NT2/D1 (cell line): Measurements from ENCODE around the gene RAP1GAP.

Source experiments
- DNase-seq: peaks from one replicate; pipeline ENCODE4 v3.0.0-alpha.2; 2011; ENCODE audit warnings: low read depth, low spot score
- H3K27me3 ChIP-seq: 2 replicates; pipeline ENCODE4 v1.6.0; 2011; ENCODE audit warnings: mild to moderate bottlenecking; ENCODE audit not compliant: insufficient read length, insufficient read depth
- H3K36me3 ChIP-seq: 2 replicates; pipeline ENCODE4 v1.6.1; 2011; ENCODE audit warnings: mild to moderate bottlenecking, low read length, mixed read lengths; ENCODE audit not compliant: insufficient read depth, insufficient read length
- H3K4me1 ChIP-seq: 2 replicates; pipeline ENCODE4 v1.5.1; 2011; ENCODE audit not compliant: insufficient read depth, insufficient read length
- H3K4me3 ChIP-seq: 2 replicates; pipeline ENCODE4 v1.5.1; 2011; ENCODE audit warnings: low read depth; ENCODE audit not compliant: insufficient read length
- H3K9ac ChIP-seq: 2 replicates; pipeline ENCODE4 v1.6.0; 2011; ENCODE audit warnings: low read depth; ENCODE audit not compliant: insufficient read length
- H3K9me3 ChIP-seq: 2 replicates; pipeline ENCODE4 v1.5.1; 2011; ENCODE audit warnings: mild to moderate bottlenecking, low read length; ENCODE audit not compliant: insufficient read depth
- SUZ12 ChIP-seq: IDR thresholded peaks from 2 replicates; pipeline ENCODE4 v1.6.1; 2011; ENCODE audit not compliant: insufficient read length, insufficient read depth; ENCODE audit errors: extremely low read depth
- YY1 ChIP-seq: IDR thresholded peaks from 2 replicates; pipeline ENCODE4 v1.6.1; 2011; ENCODE audit not compliant: insufficient read length, insufficient read depth
- ZNF274 ChIP-seq: IDR thresholded peaks from 2 replicates; pipeline ENCODE4 v1.6.1; 2011; ENCODE audit warnings: mild to moderate bottlenecking, low read depth, low read length

RAP1GAP gene

DNA sequence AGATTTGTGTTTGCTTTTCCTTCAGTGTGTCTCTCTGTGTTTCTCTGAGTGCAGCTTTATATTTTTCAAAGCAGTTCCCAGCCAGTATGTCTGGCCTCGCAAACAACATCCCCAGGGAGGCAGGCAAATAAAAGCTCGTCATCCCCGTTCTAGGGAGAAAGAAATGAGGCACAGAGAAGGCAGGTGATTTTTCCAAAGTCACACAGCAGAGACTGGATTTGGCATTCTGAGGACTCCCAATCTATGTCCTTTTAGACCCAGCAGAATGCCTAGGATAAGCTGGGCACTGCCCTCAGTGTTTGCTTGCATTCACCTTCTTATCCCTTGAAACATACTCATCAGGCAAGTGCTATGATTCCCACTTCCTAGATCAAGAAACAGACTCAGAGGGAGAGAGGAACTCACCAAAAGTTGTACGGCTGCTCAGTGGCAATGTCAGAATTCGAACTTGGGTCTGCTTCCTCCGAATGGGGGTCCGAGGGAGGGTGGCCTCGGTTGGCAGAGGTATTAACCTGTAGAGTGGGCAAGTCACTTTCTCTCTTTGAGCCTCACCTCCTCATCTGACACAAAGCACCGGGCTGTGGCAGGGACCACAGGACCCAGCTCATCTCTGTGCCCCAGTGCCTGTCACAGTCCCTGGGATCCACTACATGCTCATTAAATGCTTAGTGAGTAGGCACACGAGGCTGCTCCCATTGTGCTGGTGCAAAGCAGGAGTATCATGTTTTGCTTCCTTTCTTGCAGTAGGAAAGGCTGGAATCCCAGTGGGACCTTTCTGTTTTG is 4.2 kb downstream of the RAP1GAP start:
- Histone ChIP-seq H3K4me1 (peaks cover 18% of the 10 kb centered on the region), H3K27me3 (peaks cover 20% of the 10 kb centered on the region), H3K4me3 (no peak overlapping the region), H3K9me3 (no peaks in the 10 kb centered on the region), H3K9ac (no peak overlapping the region), H3K36me3 (no peaks in the 10 kb centered on the region)
- no peak for TF ChIP-seq ZNF274
- no peak for TF ChIP-seq YY1
- no peak for TF ChIP-seq SUZ12
- no peak for DNase-seq

- H3K4me1 ChIP-seq, result peaks cover 18% of the 10 kb centered on the region
These were observed 5.0 kb downstream of the RAP1GAP start for GRCh38 chr1:21663951-21664805.

DNA sequence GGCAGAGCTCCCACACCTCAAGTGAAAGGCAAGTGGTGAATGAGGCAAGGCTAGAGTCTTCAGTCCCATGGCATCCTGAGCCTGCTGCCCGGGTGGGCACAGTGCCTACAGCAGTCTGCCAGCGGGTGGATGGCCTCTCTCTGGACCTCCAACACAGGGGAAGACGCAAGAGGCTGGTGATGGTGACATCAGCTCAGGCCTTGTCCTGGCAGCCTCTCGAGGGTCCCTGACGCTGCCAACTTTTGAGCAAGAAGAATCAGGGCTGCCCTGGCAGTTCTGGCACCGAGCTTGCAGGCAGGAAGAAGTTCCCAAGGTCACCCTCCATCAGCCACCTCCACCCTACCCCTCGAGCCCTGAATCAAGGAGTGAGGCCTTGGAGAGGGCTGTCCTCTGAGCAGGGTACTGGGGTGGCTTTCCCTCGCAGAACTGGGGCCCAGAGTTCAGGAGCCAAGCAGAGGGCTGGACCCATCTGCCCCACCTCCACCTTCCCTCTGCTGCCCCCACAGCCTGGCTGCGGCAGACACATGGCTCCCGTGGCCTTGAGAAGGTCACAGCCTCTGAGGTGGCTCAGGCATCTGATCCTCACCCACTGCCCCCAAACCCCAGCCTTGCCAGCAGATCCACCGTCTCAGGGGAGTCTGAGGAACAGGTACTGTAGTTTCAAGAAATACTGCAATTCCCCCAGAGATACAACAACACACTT is 5.8 kb downstream of the RAP1GAP start:
- H3K9ac ChIP-seq, result no peak overlapping the region

More at GRCh38 chr1:21663951-21664805, 5.0 kb downstream of the RAP1GAP start:
- Histone ChIP-seq H3K9me3 (no peaks in the 10 kb centered on the region), H3K27me3 (peaks cover 28% of the 10 kb centered on the region), H3K36me3 (no peaks in the 10 kb centered on the region), H3K9ac (no peak overlapping the region), H3K4me3 (no peak overlapping the region)
- TF ChIP-seq SUZ12, result no peak
- no peak for TF ChIP-seq ZNF274
- no peak for TF ChIP-seq YY1
- no peak for DNase-seq

DNA sequence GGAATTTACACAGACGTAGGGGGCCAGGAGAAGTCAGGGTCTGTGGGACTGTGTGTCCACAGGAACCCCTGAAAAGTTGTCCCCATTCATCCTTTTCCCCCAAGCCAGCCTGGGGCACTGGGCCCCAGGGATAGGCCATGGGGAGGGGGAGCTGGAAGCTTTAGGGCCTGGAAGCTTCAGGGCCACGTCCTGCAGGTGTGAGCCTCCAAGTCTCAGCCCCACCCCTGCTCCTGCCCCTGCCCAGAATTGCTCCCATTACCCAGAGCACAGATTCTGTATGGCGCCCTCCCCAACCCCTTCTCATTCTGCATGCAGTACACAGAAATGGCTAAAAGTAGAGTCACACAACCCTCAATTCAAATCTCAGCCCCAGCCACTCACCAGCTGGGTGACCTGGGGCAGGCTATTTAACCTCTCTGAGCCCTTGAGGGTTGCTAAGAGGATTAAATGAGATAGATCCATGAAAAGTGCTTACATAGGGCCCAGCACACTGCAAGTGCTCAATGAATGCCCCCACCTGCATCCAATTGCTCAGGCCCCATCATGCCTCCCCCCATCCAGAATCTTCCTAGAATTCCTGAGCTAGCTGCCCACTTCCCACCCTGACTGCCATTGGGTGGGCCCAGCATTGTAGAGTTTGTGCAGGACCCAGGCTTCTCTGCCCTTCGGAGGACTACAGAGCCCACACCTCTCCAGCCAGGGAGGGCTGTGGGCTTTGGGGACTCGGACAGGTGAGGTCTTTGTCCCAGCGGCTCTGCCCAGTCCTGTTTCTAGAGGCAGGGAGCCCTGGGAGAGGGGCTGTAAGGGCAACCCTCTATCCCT is 6.5 kb downstream of the RAP1GAP start:
- Histone ChIP-seq H3K9ac (no peak overlapping the region), H3K36me3 (no peaks in the 10 kb centered on the region)

More for the DNA sequence above, 5.8 kb downstream of the RAP1GAP start:
- no peaks in the 10 kb centered on the region for H3K9me3 ChIP-seq
- no peaks in the 10 kb centered on the region for H3K36me3 ChIP-seq
- TF ChIP-seq ZNF274, result no peak
- no peak for TF ChIP-seq SUZ12
- no peak for TF ChIP-seq YY1
- no peak for DNase-seq
- no peak overlapping the region for H3K4me3 ChIP-seq
- peaks cover 24% of the 10 kb centered on the region for H3K27me3 ChIP-seq
- peaks cover 18% of the 10 kb centered on the region for H3K4me1 ChIP-seq

GRCh38 chr1:21661886-21662285 is 7.3 kb downstream of the RAP1GAP start:
- H3K9ac ChIP-seq, result no peak overlapping the region
- no peaks in the 10 kb centered on the region for H3K9me3 ChIP-seq
- TF ChIP-seq ZNF274 (no peak), SUZ12 (no peak), YY1 (no peak)
- peaks cover 17% of the 10 kb centered on the region for H3K4me1 ChIP-seq
- H3K36me3 ChIP-seq, result no peaks in the 10 kb centered on the region
- no peak overlapping the region for H3K4me3 ChIP-seq
- DNase-seq, result no peak
- H3K27me3 ChIP-seq, result peaks cover 16% of the 10 kb centered on the region

More for the DNA sequence above, 6.5 kb downstream of the RAP1GAP start:
- Histone ChIP-seq H3K9me3 (no peaks in the 10 kb centered on the region), H3K4me3 (no peak overlapping the region), H3K27me3 (peaks cover 16% of the 10 kb centered on the region), H3K4me1 (peaks cover 16% of the 10 kb centered on the region)
- TF ChIP-seq ZNF274 (no peak), YY1 (no peak), SUZ12 (no peak)
- no peak for DNase-seq

- H3K4me1 ChIP-seq, result peaks cover 15% of the 10 kb centered on the region
- H3K9ac ChIP-seq, result no peak overlapping the region
- no peaks in the 10 kb centered on the region for H3K36me3 ChIP-seq
- no peak for TF ChIP-seq ZNF274
- no peaks in the 10 kb centered on the region for H3K9me3 ChIP-seq
- H3K4me3 ChIP-seq, result no peak overlapping the region
- no peak for DNase-seq
- H3K27me3 ChIP-seq, result peaks cover 16% of the 10 kb centered on the region
These were observed 9.2 kb downstream of the RAP1GAP start for GRCh38 chr1:21659924-21660326.
